HG03439 (cell line): Measurements from ENCODE around the gene PLA2G3.
"Not testable (repeated sequence)": the region's sequence is repeated elsewhere in the genome, so short reads cannot be mapped to it uniquely, and the experiment has no call there.

ENCODE experiments used
- ATAC-seq: cut with Tn5 transposase; IDR thresholded peaks from one replicate; pipeline ENCODE4 v1.9.1; 2021; ENCODE audit warnings: mild to moderate bottlenecking, moderate library complexity; ENCODE audit not compliant: unreplicated experiment

Gene PLA2G3, protein sequence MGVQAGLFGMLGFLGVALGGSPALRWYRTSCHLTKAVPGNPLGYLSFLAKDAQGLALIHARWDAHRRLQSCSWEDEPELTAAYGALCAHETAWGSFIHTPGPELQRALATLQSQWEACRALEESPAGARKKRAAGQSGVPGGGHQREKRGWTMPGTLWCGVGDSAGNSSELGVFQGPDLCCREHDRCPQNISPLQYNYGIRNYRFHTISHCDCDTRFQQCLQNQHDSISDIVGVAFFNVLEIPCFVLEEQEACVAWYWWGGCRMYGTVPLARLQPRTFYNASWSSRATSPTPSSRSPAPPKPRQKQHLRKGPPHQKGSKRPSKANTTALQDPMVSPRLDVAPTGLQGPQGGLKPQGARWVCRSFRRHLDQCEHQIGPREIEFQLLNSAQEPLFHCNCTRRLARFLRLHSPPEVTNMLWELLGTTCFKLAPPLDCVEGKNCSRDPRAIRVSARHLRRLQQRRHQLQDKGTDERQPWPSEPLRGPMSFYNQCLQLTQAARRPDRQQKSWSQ

DNA sequence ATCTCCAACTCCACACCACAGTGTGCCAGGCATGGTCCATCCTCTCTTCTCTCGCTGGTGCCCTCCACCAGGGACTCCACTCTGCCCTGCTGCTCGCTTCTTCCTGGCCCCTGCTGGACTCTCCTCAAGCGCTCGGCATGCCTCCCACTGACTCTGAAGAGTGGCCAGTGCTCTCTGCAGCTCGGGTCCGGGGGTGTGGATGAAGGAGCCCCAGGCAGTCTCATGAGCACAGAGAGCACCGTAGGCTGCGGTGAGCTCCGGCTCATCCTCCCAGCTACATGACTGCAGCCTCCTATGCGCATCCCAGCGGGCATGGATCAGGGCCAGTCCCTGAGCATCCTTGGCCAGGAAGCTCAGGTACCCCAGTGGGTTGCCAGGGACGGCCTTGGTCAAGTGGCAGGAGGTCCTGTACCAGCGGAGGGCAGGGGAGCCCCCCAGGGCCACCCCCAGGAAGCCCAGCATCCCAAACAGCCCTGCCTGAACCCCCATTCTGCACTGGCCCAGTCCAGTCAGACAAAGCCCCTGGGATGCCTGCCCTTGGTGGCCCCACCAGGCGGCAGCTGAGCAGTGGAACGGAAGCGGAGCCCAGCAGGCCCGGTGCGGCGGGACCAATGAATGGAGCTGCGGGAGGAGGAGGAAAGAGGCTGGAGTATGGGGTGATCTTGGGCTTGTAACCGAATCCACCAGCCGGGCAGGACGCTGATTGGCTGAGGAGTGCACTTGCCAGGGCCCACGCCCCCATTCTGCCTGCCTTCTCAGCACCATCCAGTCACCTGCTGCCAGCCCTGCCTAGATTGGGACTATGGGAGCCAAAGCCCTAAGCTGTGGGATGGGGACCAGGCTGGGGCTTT lies at the start of gene PLA2G3:
Gene PLA2G3 (minus strand): TSS at position 643 of the 851 bp plus-strand sequence. CDS start 154 bp downstream, at position 489.
- ATAC-seq, result no peak

GRCh38 chr22:31187627-31188026 lies 47.3 kb upstream of the PLA2G3 start:
- no peak for ATAC-seq

DNA sequence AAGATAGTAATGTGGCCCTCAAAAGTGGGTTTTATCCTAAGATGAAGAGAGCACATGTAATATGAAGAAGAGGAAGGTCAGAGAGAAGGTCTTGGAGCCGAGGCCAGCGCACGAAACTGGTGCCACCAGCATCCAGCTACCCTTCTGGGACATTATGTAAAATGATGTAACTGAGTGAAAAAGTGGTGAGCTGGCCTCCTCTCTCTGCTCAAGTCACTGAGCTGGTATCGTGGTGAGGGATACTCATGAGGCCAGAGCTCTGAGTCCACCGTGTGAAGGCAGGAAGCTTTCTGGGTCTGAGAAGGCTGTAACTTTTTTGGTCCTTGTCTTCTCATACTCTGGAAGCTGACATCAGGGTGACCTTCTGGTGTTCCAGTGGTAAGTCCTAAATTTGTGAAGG lies 44.7 kb upstream of the PLA2G3 start:
- ATAC-seq, result no peak

DNA sequence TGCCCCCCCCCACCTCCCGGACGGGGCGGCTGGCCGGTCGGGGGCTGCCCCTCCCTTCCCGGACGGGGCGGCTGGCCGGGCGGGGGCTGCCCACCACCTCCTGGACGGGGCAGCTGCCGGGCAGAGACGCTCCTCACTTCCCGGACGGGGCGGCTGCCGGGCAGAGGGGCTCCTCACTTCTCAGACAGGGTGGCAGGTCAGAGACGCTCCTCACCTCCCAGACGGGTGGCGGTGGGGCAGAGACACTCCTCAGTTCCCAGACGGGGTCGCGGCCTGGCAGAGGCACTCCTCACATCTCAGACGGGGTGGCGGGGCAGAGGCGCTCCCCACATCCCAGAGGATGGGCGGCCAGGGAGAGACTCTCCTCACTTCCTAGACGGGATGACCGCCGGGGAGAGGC lies 43.7 kb upstream of the PLA2G3 start:
- no peak for ATAC-seq

GRCh38 chr22:31179345-31179744 lies 39.0 kb upstream of the PLA2G3 start:
- no peak for ATAC-seq

GRCh38 chr22:31178859-31179258 lies 38.6 kb upstream of the PLA2G3 start:
- no peak for ATAC-seq

GRCh38 chr22:31177420-31178162 lies 37.3 kb upstream of the PLA2G3 start:
- no peak for ATAC-seq

DNA sequence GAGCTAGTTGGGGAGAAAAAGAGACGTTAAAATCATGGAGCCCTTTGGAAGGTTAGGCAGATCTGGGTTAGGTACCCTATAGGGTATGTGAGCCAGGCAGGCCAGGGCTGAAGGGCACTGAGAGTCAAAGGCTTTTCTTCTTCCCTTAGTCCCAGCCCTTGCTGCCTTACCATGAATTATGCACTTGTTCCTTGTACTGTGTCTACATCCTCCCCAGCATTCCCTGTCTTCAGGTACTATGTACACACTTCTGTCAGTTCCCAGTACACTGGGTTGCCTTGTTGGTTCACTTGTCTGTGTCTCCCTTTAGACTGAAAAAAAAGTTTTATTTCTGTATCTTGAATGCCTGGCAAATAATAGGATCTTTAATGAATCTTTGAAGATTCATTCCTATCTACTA lies 36.6 kb upstream of the PLA2G3 start:
- ATAC-seq, result no peak

DNA sequence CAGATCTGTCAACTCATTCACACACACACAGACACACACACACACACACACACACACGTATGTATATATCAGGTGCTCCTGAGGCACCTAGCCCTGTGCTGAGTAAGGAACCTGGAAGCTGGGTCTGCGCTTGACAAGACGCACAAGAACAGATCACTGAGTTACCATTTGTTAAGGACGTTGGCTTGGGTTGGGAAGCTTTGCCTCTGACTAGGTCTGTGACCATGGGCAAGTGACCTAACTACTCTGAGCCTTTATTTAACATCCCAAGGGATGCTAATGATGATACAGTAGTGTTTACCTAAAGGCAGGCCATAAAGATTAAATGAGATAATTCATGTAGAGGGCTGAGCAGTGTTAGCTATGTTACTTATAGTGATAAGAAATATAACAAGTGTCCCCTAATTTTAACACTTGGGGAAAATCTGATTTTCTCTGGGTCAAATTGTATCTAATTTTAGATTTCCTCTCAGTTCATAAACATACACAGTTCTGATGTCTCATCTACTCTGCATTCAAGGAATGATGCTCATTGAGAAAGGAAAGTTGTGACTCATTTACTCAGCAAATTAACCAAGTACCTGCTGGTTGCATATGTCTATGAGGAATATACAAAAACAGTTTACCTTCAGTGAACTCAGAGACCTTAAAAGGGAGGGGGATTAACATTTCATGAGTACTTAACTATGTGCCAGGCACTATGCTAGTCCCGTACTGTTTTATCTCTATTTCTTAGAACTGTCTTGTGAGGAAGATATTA lies 33.3 kb upstream of the PLA2G3 start:
- no peak for ATAC-seq

- not testable (repeated sequence) for ATAC-seq
Observed at GRCh38 chr22:31171734-31172133, 31.4 kb upstream of the PLA2G3 start.

GRCh38 chr22:31170971-31171370 lies 30.7 kb upstream of the PLA2G3 start:
- ATAC-seq, result no peak

DNA sequence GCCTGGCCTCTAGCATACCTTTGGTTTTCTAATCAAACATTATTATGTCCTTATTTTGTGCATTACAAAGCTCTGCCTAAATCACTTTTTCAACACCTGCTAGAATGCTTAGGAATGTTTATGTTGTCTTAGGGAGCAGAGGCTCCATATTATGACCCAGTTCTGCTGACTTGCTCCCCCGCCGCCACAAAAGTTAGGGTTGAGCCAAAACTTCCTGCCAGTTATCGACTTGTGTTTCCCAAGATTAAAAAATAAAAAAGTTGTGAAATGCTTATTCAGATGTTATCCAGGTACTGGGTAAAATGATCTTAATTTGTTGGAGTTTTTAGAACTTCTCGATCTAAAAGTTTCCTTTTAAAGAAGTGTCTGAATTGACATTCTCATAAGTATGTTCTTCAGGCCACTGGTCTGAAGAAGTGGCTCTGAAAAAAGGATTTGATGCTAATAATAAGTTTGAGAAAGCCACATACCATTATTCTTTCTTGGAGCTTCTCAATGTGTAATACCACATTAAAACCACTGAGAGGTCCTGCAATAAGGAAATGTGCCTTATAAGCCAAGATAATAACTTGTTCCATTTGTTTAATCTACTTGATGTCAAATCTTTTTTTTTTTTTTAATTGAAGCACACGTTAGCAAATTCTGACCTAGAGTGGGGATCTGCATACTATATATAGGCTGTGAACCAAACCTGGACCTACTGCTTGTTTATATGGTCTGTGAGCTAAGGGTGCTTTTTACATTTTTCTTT lies 21.9 kb upstream of the PLA2G3 start:
- no peak for ATAC-seq

DNA sequence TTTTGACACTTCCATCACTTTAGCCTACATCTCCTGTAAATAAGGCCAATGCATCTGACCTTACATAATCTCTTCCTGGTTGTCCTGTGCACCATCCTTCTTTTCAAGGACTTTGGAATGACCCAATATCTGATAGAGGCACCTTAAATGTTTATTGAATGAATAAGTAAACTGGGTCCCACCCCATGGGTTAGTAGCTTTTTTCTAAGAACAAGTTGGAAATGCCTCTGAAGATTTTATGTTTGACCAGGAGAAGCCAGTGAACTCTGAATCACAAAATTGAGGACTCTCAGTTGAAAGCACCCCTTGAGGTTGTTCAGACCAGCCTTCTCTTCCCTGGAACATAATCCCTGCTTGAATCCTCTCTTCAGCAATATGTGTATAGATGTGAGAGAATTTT lies 21.1 kb upstream of the PLA2G3 start:
- ATAC-seq, result no peak

DNA sequence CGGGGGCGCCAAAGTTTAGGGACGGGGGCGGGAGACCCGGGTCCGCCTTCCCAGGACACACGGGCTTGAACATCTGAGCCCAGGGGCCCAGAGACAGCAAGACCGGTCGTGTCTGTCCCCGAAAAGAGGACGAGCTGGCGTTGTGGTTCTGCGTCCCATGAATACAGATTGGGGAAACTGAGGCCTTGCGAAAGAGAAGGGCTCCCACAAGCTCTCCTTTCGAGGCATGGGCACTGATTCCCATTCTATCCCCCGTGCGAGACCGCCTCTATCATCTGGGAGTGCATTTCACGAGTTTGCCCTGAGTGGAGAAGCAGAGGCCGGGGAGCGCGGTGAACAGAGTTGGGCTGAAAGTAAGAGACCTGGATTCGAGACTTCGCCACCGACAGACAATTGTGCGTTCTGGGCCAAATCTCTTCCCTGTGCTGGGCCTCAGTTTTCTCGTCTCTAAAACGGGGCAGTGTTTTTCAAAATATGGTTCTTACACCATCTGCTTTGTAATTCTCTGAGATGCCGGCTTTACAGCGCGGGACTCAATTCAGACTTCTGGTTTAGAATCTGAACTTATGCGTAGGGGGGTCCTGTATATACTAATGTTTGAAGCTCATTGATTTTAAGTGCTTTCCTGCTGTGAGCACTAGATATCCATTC lies 20.1 kb upstream of the PLA2G3 start:
- peak; percentile 32 for ATAC-seq

DNA sequence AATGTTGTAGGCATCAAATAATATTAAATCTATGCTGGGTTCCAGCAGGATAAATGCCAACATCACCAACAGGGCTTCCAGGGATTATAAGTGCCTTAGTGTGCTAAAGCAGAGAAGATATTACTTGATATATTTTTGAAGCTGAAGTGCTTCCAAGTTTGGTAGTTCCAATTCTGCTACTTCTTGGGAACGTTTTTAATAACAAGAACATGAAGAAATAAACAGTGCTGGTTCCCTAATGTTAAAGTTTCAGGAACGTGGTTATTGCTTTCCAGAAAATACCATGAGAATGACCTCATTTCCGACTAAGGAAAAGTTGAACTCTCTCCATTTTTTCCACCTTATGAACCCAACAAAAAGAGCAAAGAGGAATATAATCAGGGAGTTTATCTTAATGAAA lies 15.1 kb upstream of the PLA2G3 start:
- no peak for ATAC-seq

DNA sequence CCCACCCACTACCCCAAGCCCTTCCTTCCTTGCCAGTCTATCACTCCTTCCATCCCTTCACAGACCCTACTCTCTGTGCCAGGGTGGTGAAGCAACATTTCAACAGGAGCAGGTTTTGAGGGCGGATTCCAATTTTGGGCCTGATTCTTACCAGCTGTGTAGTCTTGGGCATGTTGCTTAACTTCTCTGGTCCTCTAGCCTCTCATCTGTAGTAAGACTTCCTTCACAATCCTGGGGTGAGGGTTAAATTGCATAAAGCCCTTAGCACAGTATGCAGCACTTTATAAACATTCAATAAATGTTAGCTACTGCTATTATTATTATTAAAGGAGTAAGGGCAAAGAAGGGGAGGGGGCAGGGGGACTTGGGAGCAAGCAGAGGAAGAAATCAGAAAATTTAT lies 14.7 kb upstream of the PLA2G3 start:
- ATAC-seq, result no peak

DNA sequence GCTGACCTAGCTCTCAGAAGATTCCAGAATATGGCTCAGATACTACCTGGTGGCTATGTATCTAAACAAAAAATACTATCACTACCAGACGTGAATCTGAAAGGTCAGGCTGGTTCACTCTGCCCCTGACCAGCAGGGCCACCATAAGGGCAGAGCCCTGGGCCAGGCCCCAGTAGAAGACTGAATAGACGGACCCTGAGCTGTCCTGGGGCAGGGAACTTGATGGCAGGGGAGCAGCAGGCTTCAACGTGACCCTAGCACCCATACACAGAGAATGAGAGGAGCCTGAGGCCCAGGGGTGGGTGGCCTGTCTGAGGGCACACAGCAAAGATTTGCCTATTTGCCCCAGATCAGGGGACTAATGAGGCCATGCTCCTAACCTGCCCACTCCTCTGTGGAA lies 13.0 kb upstream of the PLA2G3 start:
- no peak for ATAC-seq

GRCh38 chr22:31151872-31152271 lies 11.6 kb upstream of the PLA2G3 start:
- no peak for ATAC-seq

DNA sequence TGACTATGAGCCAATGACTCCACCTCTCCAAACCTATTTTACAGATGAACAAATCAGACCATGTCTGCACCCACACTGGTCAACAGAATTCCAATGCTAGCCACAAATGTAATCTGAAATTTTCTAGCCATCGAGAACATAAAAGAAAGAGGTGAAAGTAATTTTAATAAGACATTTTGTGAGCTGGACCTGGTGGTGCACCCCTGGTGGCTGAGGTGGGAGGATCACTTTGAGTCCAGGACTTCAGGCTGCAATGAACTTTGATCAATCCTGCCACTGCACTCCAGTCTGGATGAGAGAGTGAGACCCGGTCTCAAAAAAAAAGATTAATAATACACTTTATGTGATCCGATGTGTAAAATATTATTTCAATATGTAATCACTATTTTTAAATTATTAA lies 10.3 kb upstream of the PLA2G3 start:
- ATAC-seq, result no peak
